HG03025 (cell line): Measurements from ENCODE around the gene RCOR3.
A peak's percentile ranks its signal among the peaks of the same experiment; 100 is the strongest.

Experiments used
- ATAC-seq: cut with Tn5 transposase; IDR thresholded peaks from one replicate; pipeline ENCODE4 v1.9.1; 2021; ENCODE audit warnings: mild to moderate bottlenecking, moderate library complexity; ENCODE audit not compliant: unreplicated experiment, low FRiP score

RCOR3 gene

DNA sequence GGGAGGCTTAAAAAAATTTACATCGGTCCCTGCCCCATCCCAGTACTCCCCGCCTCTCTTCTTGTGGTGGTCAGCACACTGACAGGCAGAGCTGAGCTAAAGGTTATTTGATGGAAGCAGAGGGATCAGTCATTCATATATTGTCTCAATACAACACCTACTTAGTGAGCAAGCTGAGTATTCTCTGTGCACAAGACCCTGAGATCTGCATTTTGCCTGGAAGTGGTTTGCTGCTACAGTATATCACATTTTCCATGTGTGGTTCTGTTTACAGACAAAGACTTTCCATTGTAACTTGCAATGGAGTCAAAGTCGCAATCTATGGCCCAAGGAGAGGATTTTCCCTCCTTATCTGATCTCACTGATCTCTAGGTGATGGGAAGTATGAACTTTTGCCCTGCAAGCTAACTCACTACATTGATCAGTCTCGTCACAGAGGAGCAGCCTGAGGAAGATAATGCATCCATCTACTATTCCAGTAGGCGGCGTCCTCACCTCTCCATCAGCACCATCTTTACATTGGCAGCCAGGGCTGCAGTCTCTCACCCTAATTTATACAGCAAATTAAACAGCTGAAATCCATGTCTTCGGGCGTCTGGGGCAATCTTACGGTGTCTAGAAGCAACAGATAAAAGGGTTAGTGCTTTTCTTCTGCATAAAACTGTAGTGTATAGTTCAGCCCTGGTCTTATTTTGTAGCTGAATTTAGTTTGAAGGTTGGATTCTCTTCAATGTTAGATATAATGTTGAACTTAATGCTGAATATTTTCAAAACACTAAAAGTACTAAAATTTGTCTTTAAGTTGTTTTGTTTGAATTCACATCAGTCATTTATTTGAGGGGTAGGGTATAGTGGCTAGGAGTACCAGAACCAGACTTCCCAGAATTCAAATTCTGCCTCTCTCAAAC lies 64.2 kb downstream of the RCOR3 start:
- ATAC-seq: no peak

DNA sequence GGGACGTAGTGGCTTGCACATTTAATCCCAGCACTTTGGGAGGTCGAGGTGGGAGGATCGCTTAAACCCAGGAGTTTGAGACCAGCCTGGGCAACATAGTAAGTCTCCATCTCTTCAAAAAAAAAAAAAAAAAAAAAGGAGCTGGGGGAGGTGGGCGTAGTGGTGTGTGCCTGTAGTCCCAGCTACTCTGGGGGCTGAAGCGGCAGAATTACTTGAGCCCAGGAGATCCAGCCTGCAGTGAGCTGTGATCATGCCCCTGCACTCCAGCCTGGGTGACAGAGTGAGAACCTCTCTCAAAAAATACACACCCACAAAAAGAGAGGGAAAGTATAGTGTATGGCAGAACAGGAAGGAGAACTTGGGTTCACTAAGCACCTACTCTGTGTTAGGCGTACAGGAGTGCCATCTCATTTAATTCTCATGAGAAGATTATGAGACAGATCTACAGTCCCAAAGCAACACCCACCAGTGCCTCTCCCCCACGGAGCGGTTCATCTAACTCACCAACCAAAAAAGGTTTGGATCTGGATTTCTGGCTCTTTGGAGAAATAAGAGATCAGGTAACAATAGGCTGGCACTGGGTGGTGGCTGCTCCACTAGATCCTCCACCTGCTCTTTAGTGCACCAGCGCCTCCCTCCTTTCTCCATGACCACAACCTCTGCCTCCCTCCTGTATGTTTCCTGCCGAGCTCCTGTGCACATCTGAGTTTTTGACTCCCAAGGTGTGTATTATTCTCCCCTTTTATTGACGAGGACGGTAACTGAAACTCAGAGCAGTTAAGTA lies 66.0 kb downstream of the RCOR3 start:
- no peak for ATAC-seq

DNA sequence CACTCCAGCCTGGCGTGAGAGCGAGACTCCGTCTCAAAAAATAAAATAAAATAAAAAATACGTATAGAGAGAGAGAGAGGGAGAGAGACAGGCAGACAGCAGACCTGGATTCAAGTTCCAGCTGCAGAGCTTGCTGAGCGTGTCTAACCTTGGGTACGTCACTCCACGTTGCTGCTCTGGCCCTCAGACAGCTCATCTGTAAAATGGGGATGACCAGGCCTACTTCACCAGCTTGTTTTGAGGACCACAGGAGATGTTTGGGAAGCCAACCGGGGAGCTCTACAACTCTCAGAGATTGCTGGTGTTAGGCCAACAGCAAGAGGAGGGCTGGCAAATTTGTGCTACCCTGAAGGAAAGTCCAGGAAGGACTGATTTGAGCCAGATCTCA lies 67.0 kb downstream of the RCOR3 start:
- ATAC-seq: no peak

DNA sequence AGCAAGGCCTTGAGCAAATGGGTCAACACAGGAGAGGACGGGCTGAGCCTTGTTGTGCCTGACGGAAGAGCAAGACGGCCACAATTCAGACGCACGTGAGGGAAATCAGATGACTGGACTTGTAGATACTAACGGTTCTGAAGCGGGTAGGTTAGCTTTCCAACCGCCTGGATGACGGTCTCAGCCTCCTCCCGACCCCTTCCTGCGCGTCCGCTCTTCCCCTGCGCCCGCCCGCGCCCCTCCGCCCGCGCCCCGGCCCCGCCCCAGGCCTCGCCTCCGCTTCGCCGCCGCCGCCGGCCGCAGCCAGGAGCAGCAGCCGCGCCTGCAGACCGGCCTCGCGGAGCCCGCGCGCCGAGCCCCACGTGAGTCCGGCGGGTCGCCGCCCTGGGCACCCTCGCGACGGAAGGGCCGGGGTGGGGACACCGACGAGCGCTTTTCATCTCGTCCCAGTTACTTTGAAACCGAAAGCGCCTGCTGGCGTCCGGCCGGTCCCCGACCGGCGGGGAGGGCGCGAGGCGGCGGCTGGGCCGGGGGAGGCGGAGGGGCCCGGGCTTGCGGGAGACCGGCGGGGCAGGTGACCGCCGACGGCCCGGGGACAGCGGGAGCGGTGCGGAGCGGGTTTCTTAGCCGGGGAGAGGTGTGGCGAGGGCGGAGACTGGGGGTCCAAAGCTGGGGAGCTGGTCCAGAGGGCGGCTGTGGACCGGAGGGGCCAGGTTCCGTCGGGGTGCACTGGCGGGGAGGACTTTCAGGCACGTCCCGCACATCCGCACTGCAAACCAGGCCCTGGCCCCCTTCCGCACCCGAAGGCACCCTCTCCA lies 67.6 kb downstream of the RCOR3 start, which contains the start of gene TRAF5:
TRAF5 (plus strand) TSS at position 306 of the 818 bp plus-strand sequence. CDS start 26,407 bp downstream, outside the sequence.
- ATAC-seq: no peak

DNA sequence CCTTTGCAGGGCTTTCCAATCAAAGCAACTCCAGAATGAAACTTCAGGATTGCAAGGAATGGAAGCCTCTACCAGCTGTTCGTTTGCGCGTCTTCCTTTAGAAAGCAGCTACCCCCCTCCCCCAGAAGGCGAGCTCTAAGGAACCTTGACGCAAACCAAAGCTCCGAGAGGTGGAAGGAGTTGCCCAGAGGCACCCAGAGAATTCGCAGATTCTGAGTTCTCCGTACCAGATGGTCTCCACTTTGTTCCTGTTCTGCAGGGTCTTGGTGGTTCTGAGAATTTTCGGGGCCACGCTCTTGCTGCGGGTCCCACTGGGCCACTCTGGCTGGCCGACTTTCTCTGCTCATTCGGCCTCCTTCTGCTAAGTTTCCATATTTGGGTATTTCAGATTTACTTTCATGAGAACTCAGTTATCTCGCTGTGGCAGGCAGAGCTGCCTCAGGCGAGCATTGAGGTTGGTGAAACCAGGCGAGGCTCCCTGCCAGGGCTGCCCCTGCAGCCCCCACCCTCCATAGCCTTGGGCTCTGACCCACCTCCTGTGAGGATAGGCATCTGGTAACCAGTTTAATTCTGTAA lies 68.3 kb downstream of the RCOR3 start:
- ATAC-seq: no peak

DNA sequence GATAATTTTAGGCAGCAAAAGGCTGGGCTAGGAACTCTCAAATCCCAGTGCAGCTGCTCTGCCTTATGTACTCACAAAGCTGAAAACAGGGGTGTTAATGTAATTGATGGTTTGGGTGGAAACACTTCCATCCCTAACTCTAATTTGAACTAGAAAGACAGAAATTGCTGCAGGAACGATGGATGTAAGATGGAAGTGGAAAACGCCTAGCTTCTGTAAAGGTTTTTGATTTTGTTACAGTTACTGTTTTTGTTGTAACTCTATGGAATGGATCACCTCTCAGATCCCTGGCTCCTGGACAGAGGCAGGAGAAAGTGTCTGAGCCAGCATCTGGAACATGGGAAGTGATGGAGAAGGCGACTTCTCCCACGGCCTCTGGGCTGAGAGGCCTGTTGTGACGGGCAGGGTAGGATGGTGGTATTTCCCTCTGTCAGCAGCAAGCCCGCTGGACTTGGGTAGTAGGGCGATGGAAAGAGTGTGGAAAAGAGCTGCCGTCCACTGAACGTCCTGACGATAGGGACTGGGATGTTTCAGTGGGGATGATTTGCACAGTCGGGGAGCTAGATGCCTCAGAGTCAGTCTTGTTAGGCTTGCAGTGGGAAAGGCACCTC lies 69.0 kb downstream of the RCOR3 start:
- ATAC-seq: no peak

DNA sequence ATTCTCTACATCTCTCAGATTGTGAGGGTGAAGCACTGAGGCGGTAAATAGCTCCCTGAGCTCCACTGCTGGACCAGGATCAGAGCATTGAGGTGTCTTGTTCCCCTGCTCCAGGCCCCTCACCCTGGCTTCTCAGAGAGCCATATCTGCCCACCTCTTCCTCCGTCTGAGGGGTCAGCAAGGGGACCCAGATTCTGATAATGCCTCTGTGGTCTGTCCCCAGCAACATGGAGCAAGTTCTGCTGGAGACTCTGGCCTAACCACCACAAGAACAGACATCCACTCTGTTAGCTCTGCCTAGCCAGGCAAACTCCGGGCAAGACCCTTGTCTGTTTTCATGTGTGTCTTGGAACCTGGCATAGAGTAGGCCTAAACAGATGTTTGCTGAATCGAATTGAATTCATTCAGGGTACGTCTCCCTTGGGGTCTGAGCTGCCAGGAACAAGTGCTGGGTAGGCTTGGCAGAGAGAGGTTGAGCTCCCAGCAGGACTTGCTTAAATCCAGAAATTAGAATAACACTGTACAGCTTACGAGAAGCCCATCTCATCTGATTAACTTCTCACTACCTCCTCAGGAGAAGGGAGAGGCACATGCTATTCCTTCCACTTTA lies 69.8 kb downstream of the RCOR3 start:
- no peak for ATAC-seq

DNA sequence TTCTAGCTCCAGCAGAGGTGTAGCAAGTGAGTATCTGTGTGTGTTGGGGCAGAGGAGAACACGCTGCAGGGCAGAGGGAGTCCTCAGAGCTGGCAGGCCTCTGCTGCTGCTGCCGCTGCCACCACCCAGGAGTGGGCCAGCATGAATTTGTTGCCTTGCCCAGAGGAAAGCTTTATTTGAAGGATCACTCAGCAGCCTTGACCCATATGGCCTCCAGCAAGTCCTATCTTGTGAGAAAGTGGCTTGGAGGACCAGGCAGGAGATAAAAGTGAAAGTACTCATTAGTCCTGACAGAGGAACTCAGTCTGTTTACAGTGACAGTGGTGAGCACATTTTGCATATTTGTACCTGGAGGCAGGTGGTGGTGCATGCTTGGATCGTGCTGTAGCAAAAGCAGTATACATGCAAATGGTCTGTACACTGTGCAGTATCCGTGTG lies 70.6 kb downstream of the RCOR3 start:
- peak; percentile 48 for ATAC-seq

DNA sequence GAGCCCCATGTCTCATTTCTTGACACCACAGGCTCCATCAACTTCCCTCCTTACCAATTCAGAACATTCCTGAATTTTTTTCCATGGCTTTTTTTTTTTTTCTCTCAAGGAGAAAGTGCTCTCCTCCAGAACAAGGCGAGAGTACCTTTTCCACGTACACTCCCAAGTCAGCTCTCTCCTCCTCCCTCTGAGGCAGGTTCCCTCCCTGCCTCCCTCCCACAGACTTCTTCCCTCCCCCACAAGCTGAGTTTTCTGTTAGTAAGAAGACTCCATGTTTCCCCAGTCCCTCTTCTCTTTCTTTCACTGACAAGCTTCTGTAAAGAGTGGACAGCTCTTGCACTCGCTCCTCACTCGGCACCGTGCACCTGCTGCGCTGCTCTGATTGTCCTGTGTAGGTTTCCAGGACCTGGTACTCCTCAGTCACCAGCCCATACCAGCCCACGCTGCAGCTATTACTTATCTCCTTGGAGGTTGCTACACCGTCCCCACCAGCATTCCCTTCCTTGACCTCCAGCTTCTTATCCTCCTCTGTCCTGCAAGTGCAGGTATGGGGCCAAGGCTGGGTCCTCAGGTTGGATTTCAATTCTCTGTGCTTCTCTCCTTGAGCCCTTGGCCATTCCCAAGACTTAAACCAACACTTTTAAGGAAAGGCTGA lies 71.2 kb downstream of the RCOR3 start:
- no peak for ATAC-seq

DNA sequence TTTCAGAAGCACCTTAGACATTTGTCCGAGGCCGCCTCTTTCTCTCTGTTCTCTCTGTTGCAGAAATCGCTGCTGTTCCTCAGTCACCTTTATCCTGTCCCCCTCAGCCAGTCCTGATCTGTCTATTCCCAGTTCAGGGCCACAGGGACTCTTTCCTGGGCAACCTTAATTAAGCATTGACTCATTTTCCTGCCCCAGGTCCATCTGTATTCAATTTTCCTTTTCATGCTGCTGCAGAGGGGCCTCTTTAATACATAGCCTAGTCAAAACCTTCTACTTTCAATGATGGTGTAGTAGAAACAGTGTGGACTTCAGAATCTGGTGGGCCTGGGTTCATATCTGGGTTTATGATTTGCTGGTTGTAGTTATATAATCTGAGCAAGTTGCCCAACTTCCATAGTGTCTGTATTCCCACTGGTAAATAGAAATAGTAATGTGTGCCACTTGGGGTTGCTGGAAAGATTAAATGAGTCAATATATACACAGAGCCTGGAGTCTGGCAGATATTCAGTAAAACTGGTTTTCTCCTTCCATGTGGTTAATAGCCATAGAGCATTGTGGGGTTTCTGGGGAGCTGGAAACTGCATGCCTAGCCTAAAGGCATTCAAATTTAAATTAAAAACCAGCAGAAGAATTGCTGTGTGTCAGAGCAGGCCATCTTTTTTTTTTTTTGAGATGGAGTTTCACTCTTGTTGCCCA lies 72.0 kb downstream of the RCOR3 start:
- no peak for ATAC-seq

DNA sequence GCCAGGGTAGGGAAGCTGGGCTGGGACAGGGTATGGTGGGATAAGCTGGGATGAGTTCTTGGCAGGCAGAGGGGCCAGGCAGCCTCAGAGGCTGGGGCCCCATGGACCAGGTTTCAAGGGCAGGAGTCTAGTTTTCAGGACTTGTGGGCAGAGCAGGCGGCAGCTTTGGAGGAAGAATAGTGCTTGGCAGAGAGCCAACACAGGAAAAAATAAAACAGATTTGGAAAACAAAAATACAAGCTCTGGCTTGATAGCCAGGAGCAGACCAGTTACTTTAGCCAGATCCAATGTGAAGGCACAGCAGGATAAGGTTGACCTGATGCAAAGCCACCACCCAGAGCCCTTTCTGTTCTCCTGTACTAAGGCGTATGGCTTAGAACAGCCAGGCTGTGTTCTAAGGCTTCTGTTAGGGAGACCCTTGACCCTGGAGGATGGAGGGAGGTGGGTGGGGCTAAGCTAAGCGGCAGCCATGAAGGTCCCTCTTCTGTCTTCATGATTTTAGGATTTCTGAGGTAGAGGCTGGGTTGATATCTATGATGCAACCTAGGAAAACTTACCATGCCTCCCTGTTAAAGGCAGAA lies 73.0 kb downstream of the RCOR3 start:
- ATAC-seq: no peak

DNA sequence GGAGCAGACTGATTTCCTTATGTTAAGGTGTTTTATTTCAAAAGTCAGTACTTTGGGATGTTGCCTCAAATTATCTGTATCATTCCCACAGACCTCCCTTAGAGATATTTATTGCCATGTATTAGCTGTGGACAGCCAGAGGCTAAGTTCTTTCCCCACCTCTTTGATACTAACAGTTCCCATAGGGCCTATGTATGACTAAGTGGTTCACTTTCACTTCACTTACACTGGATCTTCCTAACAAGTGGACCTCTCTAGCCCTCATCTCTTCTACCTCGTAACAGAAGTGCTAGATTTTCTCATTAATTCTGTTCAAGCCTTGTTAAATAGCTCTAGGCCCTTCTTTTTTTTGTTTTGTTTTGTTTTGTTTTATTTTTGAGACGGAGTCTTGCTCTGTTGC lies 73.7 kb downstream of the RCOR3 start:
- no peak for ATAC-seq

DNA sequence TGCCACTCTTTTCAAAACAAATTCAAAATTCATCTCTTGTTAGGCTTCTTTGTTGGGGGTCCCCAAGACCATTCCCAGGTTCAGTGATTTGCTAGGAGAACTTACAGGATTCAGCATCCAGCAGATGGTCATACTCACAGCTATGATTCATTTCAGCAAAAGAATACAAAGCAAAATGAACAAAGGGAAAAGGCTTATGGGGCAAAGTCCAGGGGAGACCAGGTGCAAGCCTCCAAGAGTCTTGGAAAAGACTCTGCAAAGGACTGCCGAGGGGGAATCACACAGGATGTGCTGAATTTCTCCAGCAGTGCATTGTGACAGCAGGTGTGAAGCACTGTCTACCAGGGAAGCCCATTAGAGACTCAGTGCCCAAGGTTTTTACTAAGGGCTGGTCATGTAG lies 74.7 kb downstream of the RCOR3 start:
- no peak for ATAC-seq

DNA sequence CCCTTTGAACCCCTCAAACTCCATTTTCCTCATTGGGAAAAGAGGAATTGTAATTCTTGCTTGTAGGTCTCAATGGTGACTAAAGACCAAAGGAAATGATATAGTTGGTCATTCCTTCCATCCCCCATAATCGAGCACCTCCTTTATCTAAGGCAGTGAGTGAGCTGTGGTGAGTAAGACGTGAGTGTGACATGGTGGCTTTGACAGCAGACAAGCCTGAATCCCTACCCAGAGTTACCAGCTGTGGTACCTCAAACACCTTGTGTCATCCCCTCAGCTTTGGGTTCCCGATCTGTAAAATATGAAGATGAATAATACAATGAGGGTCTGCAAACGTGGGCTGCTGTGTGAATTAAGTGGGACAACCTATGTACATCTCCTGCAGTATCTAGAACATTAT lies 75.8 kb downstream of the RCOR3 start:
- ATAC-seq: no peak

DNA sequence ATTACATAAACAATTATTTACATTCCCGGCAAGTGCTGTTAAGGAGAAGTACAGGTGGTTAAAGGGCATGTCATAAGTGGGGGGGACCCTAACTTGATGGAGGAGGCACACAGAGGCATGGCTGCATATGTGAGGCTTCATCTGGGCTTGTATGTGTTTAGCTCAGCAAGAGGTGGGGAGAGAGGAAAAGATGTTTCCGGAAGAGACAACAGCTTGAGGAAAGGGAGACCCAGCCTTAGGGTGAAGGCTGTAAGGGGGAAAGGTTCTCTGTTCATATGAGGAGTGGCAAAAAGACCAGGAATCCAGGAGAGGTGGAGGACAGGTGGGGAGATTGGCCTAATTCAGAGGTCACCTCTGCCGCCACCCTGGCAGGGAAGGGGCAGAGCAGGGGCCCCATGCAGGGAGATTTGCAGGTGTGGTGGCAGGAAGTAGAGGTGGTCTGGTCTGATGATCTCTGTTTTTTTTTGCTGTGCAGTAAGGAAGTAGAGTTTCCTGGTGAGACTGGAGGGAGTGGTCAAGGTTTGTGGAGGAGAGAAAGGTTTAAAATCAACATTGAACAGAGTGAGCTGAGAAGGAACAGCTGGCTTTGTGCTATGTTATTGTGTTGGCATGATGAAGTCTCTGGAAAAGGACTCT lies 76.5 kb downstream of the RCOR3 start:
- peak; percentile 88 for ATAC-seq

DNA sequence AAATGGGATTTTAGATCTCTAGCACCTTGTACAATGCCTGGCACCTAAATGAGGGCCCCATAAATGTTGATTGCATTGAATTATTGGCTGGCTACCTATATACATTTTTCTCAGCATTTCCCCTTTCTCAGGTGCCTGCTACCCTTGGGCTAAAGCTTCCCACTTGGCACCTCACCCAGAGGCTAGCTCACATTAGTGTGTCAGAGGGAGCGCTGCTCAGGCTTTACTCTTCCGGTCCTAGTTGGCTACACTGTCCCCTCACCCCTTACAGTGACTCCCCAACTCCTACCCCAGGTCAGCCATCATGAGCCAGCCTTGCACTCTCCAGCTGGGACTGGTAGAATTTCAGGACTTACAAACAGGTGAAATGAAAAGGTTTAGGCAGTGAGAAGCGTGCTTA lies 77.0 kb downstream of the RCOR3 start:
- no peak for ATAC-seq

DNA sequence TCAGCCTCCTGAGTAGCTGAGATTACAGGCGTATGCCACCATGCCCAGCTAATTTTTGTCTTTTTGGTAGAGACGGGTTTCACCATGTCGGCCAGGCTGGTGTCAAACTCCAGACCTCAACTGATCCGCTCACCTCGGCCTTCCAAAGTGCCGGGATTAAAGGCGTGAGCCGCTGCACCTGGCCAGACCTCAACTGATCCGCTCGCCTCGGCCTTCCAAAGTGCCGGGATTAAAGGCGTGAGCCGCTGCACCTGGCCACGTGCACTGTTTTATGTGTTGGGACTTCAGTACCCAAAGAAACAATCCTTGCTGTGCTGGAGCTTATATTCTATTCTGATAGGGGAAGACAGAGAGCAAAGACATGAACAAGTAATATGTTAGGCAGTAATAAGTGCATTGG lies 77.6 kb downstream of the RCOR3 start:
- ATAC-seq: no peak
